Cardiac muscle cell (in vitro differentiated cells and primary cell): ENCODE results near the gene CEP112. TPM values are rescaled to one million over a fixed set of nuclear protein-coding genes. Genes with fewer than 3 reads are reported as not detected.

ENCODE experiments used
- DNase-seq, 2 donors: peaks; one replicate each; pipeline versions ENCODE4 v3.0.0 to v3.0.0-alpha.2; 2010 to 2017; ENCODE audit warnings: low read depth in 1 of 2, low spot score in 1 of 2
- H3K27ac ChIP-seq: fragments of 200-600 bp; sonication (generic); 2 replicates; pipeline ENCODE4 v1.5.1; 2016
- H3K27me3 ChIP-seq: fragments of 200-600 bp; sonication (generic); 2 replicates; pipeline ENCODE4 v1.6.0; 2016; ENCODE audit warnings: control low read depth
- H3K36me3 ChIP-seq: fragments of 200-600 bp; sonication (generic); 2 replicates; pipeline ENCODE4 v1.5.1; 2016; ENCODE audit warnings: control low read depth
- H3K4me1 ChIP-seq: fragments of 200-600 bp; sonication (generic); 2 replicates; pipeline ENCODE4 v1.8.1; 2017; ENCODE audit warnings: low read depth, mild to moderate bottlenecking, mixed run types
- H3K4me3 ChIP-seq: fragments of 200-600 bp; sonication (generic); 2 replicates; pipeline ENCODE4 v1.5.1; 2016; ENCODE audit warnings: mild to moderate bottlenecking
- H3K9me3 ChIP-seq: fragments of 200-600 bp; sonication (generic); 2 replicates; pipeline ENCODE4 v1.5.1; 2017; ENCODE audit warnings: low read depth, mild to moderate bottlenecking, control low read depth
- CTCF ChIP-seq: IDR thresholded peaks from 2 replicates; pipeline ENCODE4 v1.5.1; 2012; ENCODE audit warnings: low read depth, mild to moderate bottlenecking, low read length
- polyA plus RNA-seq: library from polyadenylated mRNA; unstranded; fragments of >200 nt; fragmentation: Nextera tagmentation; extraction: Ambion mirVana; gene quantifications from 2 replicates; pipeline ENCODE4 v1.2.1, GENCODE V29; 2016
- total RNA-seq: library from RNA; depleted of rRNA; stranded (reverse); fragments of >200 nt; gene quantifications from 2 replicates; pipeline ENCODE4 v1.2.3, GENCODE V29; 2016

Gene CEP112
- total and polyA plus RNA-seq, 2 experiments from 2014 or later = 7.7 to 10.9 TPM

- Histone ChIP-seq H3K36me3 (no peaks in the 10 kb centered on the region), H3K27me3 (no peaks in the 10 kb centered on the region), H3K27ac (no peak overlapping the region), H3K4me3 (no peak overlapping the region), H3K9me3 (no peaks in the 10 kb centered on the region), H3K4me1 (no peaks in the 10 kb centered on the region)
- TF ChIP-seq CTCF = no peak
- no peak for DNase-seq
These were observed 384.6 kb downstream of the CEP112 start for GRCh38 chr17:65807361-65807760.

- no peak for DNase-seq
- Histone ChIP-seq H3K27ac (no peak overlapping the region), H3K4me1 (no peaks in the 10 kb centered on the region), H3K27me3 (no peaks in the 10 kb centered on the region), H3K4me3 (no peak overlapping the region), H3K36me3 (no peaks in the 10 kb centered on the region), H3K9me3 (no peaks in the 10 kb centered on the region)
- TF ChIP-seq CTCF = no peak
These were observed 390.4 kb downstream of the CEP112 start for GRCh38 chr17:65801513-65801912.

- no peaks in the 10 kb centered on the region for H3K9me3 ChIP-seq
These were observed 391.3 kb downstream of the CEP112 start for GRCh38 chr17:65800655-65801054.

GRCh38 chr17:65799869-65800268 is 392.1 kb downstream of the CEP112 start:
- Histone ChIP-seq H3K4me1 (no peaks in the 10 kb centered on the region), H3K4me3 (no peak overlapping the region), H3K27me3 (no peaks in the 10 kb centered on the region), H3K36me3 (no peaks in the 10 kb centered on the region), H3K9me3 (no peaks in the 10 kb centered on the region), H3K27ac (no peak overlapping the region)
- DNase-seq = no peak
- no peak for TF ChIP-seq CTCF

More at GRCh38 chr17:65800655-65801054, 391.3 kb downstream of the CEP112 start:
- no peaks in the 10 kb centered on the region for H3K4me1 ChIP-seq
- no peaks in the 10 kb centered on the region for H3K27me3 ChIP-seq
- TF ChIP-seq CTCF = no peak
- DNase-seq = no peak
- no peak overlapping the region for H3K27ac ChIP-seq
- H3K36me3 ChIP-seq = no peaks in the 10 kb centered on the region
- no peak overlapping the region for H3K4me3 ChIP-seq

GRCh38 chr17:65799454-65799853 is 392.5 kb downstream of the CEP112 start:
- no peak overlapping the region for H3K27ac ChIP-seq
- H3K27me3 ChIP-seq = no peaks in the 10 kb centered on the region
- no peak for DNase-seq
- H3K36me3 ChIP-seq = no peaks in the 10 kb centered on the region
- H3K9me3 ChIP-seq = no peaks in the 10 kb centered on the region
- no peak overlapping the region for H3K4me3 ChIP-seq
- H3K4me1 ChIP-seq = no peaks in the 10 kb centered on the region
- no peak for TF ChIP-seq CTCF

- Histone ChIP-seq H3K4me1 (no peaks in the 10 kb centered on the region), H3K36me3 (no peaks in the 10 kb centered on the region), H3K4me3 (no peak overlapping the region), H3K27me3 (no peaks in the 10 kb centered on the region), H3K9me3 (no peaks in the 10 kb centered on the region), H3K27ac (no peak overlapping the region)
- peak; percentile 51 for TF ChIP-seq CTCF
- peak; percentile 19 to 37 for DNase-seq
These were observed 394.1 kb downstream of the CEP112 start for GRCh38 chr17:65797809-65798208.
